HepG2 (cell line): ENCODE data around the gene C1orf115. TPM values are rescaled to one million over a fixed set of nuclear protein-coding genes. Genes with fewer than 3 reads are reported as not detected.

Experiments
- ATAC-seq: fragments of 200-7000 bp; cut with Tn5 transposase; 3 replicates; pipeline ENCODE4 v1.9.1; 2020; ENCODE audit warnings: mild to moderate bottlenecking, moderate library complexity
- BruUV-seq: library from RNA; stranded (reverse); fragments of 400-500 nt; replicated peaks from 2 replicates; lab custom pipeline; 2021; lab: Mats Ljungman, UMichigan
- CTCF ChIA-PET: fragments of 300-600 bp; formaldehyde crosslinking; extraction: SDS; loops from one replicate; lab custom pipeline; 2021; ENCODE audit warnings: low total read pairs, inconsistent platforms, low intra/inter-chr PET ratio; lab: Yijun Ruan, JAX
- POLR2A ChIA-PET: fragments of 350-600 bp; sonication (Branson Sonifier 250); formaldehyde crosslinking; loops from one replicate; lab custom pipeline; 2020; ENCODE audit warnings: antibody characterized with exemption, inconsistent platforms; lab: Yijun Ruan, JAX
- DNase-seq: peaks from one replicate; pipeline ENCODE4 v3.0.0-alpha.2; 2015; ENCODE audit warnings: low spot score
- FAIRE-seq: peaks from 3 replicates; lab custom pipeline; 2011; peaks lifted over from hg19 to GRCh38; lab: Jason Lieb, UNC
- H2AFZ ChIP-seq: one replicate; pipeline ENCODE4 v1.6.1; 2011; ENCODE audit warnings: low read length, inconsistent platforms
- H3K27ac ChIP-seq: fragments of 300-600 bp; 3 replicates; pipeline ENCODE4 v1.8.0; 2011; ENCODE audit warnings: mixed run types, mild to moderate bottlenecking, mixed read lengths, low read length, inconsistent platforms; ENCODE audit not compliant: insufficient read depth; ENCODE audit errors: extremely low read length
- H3K27me3 ChIP-seq, 2 experiments: fragments of 200-600 bp in 1 of 2; 2 replicates in 1 of 2; 3 replicates in 1 of 2; pipeline versions ENCODE4 v1.6.0 to v1.8.0; 2011; ENCODE audit warnings: low read length in 2 of 2, mild to moderate bottlenecking in 2 of 2, moderate library complexity in 2 of 2, inconsistent platforms in 1 of 2; ENCODE audit not compliant: insufficient read depth in 2 of 2, control insufficient read depth in 1 of 2
- H3K36me3 ChIP-seq, 2 experiments: fragments of 200-600 bp in 1 of 2; replicated peaks in 1 of 2; 2 replicates in 1 of 2; 3 replicates in 1 of 2; pipeline versions ENCODE4 v1.5.1 to v1.8.0; 2011; ENCODE audit warnings: low read length in 2 of 2, inconsistent platforms in 1 of 2; ENCODE audit not compliant: insufficient read depth in 2 of 2, control insufficient read depth in 1 of 2
- H3K4me1 ChIP-seq: 2 replicates; pipeline ENCODE4 v1.5.1; 2012; ENCODE audit warnings: low read length, inconsistent platforms; ENCODE audit not compliant: insufficient read depth
- H3K4me2 ChIP-seq: 2 replicates; pipeline ENCODE4 v1.6.0; 2011; ENCODE audit warnings: low read depth, low read length, inconsistent platforms
- H3K4me3 ChIP-seq, 3 experiments: fragments of 200-600 bp in 1 of 3; sonication (generic), shearing (Covaris generic) in 1 of 3; replicated peaks in 1 of 3; 2 replicates each; pipeline ENCODE4 v1.5.1; 2011 to 2016; ENCODE audit warnings: low read length in 3 of 3, inconsistent platforms in 2 of 3, low read depth in 2 of 3, mild to moderate bottlenecking in 2 of 3, control low read depth in 1 of 3, mixed read lengths in 1 of 3; ENCODE audit not compliant: insufficient read depth in 1 of 3
- H3K79me2 ChIP-seq: one replicate; pipeline ENCODE4 v1.6.1; 2011; ENCODE audit warnings: low read length, inconsistent platforms; ENCODE audit not compliant: insufficient read depth
- H3K9ac ChIP-seq: 2 replicates; pipeline ENCODE4 v1.6.0; 2011; ENCODE audit warnings: mild to moderate bottlenecking, low read depth, low read length, inconsistent platforms; ENCODE audit not compliant: insufficient read depth
- H3K9me3 ChIP-seq: 2 replicates; pipeline ENCODE4 v1.5.1; 2012; ENCODE audit warnings: mild to moderate bottlenecking, low read length
- H4K20me1 ChIP-seq: 2 replicates; pipeline ENCODE4 v1.6.0; 2011; ENCODE audit warnings: inconsistent platforms, mild to moderate bottlenecking, low read length, moderate library complexity; ENCODE audit not compliant: insufficient read depth
- BHLHE40 ChIP-seq: IDR thresholded peaks from 2 replicates; pipeline ENCODE4 v1.6.1; 2011; ENCODE audit warnings: low read length, improper control_type of control experiment
- CSRNP2 ChIP-seq: sonication (generic); formaldehyde crosslinking; conservative IDR thresholded peaks from 2 replicates; pipeline ENCODE4 v1.8.0; 2022; ENCODE audit warnings: low read depth, missing genetic modification reagents
- DMAP1 ChIP-seq: IDR thresholded peaks from 2 replicates; pipeline ENCODE4 v1.6.1; 2016
- GTF3A ChIP-seq: sonication (generic); formaldehyde crosslinking; conservative IDR thresholded peaks from 2 replicates; pipeline ENCODE4 v1.4.0; 2020; ENCODE audit warnings: mild to moderate bottlenecking, missing genetic modification reagents
- HCFC1 ChIP-seq: fragments of 150-350 bp; IDR thresholded peaks from 2 replicates; pipeline ENCODE4 v1.6.1; 2014; ENCODE audit warnings: low read depth, low read length
- RORA ChIP-seq: sonication (generic); formaldehyde crosslinking; IDR thresholded peaks from 2 replicates; pipeline ENCODE4 v1.5.0; 2020; ENCODE audit warnings: mild to moderate bottlenecking, missing genetic modification reagents, moderate library complexity
- ZNF180 ChIP-seq: sonication (generic); formaldehyde crosslinking; IDR thresholded peaks from 2 replicates; pipeline ENCODE4 v1.4.0; 2020; ENCODE audit warnings: low read depth, missing genetic modification reagents, borderline replicate concordance
- ZNF652 ChIP-seq: IDR thresholded peaks from 2 replicates; pipeline ENCODE4 v1.6.1; 2016; ENCODE audit warnings: low read depth, borderline replicate concordance
- ZNF746 ChIP-seq: sonication (generic); formaldehyde crosslinking; IDR thresholded peaks from 2 replicates; pipeline ENCODE4 v1.8.0; 2022; ENCODE audit warnings: mild to moderate bottlenecking, missing genetic modification reagents
- ZSCAN30 ChIP-seq: sonication (generic); formaldehyde crosslinking; IDR thresholded peaks from 2 replicates; pipeline ENCODE4 v1.5.0; 2020; ENCODE audit warnings: mild to moderate bottlenecking, missing genetic modification reagents
- WGBS: methylation state at CpG from one replicate; pipeline ENCODE4 v1.1.6; 2017; ENCODE audit warnings: low lambda C conversion rate; 5-methylcytosine and 5-hydroxymethylcytosine counted together
- in situ Hi-C: cut with HindIII; loops from 2 replicates; pipeline ENCODE4 v1.10.0; 2017; ENCODE audit warnings: low pct_unique_long_range_greater_than_20kb; ENCODE audit not compliant: extremely low pct_ligation_motif_present
- intact Hi-C: fragments of 100-400 bp; cut with micrococcal nuclease; formaldehyde crosslinking; loops from one replicate; pipeline ENCODE4 v1.10.0; 2022; ENCODE audit not compliant: unreplicated experiment
- polyA plus RNA-seq, 8 experiments: library from polyadenylated mRNA; depleted of rRNA in 3 of 8; stranded (reverse) in 7 of 8; unstranded in 1 of 8; fragments of >200 nt; fragmentation: Illumina TruSeq in 4 of 8; extraction: Trizol in 4 of 8; gene quantifications; 2 replicates each; pipeline versions ENCODE4 v1.2.1 to v1.2.3, GENCODE V29; 2011 to 2016; ENCODE audit warnings: low read depth in 4 of 8, missing spikeins in 1 of 8, mixed read lengths in 1 of 8; ENCODE audit not compliant: insufficient read depth in 1 of 8
- total RNA-seq, 5 experiments: library from RNA; depleted of rRNA; stranded (reverse); fragments of >200 nt; fragmentation: Illumina TruSeq; extraction: Trizol; gene quantifications; 2 replicates each; pipeline ENCODE4 v1.2.3, GENCODE V29; 2016; ENCODE audit warnings: low read depth in 1 of 5
- TF ChIP-seq, protein P1 (sequence below): sonication (generic); formaldehyde crosslinking; IDR thresholded peaks from 2 replicates; pipeline ENCODE4 v1.8.1; 2023; ENCODE audit warnings: missing genetic modification reagents, mild to moderate bottlenecking, borderline replicate concordance

The C1orf115 gene
- total and polyA plus RNA-seq, 2 of the 13 experiments (the other 11 are each of a cell fraction or from before 2014, with no cell fraction given): 25.2 to 85.9 TPM

GRCh38 chr1:220730486-220730885 is 40.3 kb downstream of the C1orf115 start:
- Histone ChIP-seq H3K9ac (no peak overlapping the region), H4K20me1 (no peaks in the 10 kb centered on the region), H2AFZ (no peak overlapping the region), H3K4me2 (no peak overlapping the region), H3K4me1 (peaks cover 31% of the 10 kb centered on the region), H3K4me3 (no peak overlapping the region), H3K79me2 (no peaks in the 10 kb centered on the region), H3K36me3 (no peaks in the 10 kb centered on the region), H3K27ac (no peak overlapping the region), H3K9me3 (no peaks in the 10 kb centered on the region), H3K27me3 (0 out of 5 replicates have a peak, but pooled peaks cover 0 to 2% of the 10 kb centered on the region in 2 experiments)
- CTCF ChIA-PET: no interaction called here
- WGBS: 16% methylated on average over 2 of the region's 2 CpGs
- no peak for ATAC-seq
- DNase-seq: no peak
- TF ChIP-seq HCFC1 (no peak), CSRNP2 (CRISPR knock-in tag) (no peak), GTF3A (CRISPR knock-in tag) (no peak), DMAP1 (no peak), ZNF652 (CRISPR knock-in tag) (0 out of 2 replicates have a peak, but pooled peaks have one; percentile 23)
- TF ChIP-seq, protein P1, sequence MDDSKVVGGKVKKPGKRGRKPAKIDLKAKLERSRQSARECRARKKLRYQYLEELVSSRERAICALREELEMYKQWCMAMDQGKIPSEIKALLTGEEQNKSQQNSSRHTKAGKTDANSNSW (CRISPR knock-in tag): no peak
- FAIRE-seq: no peak
- no TSS peak for BruUV-seq
- in situ Hi-C loops (loop anchor here (5.0 kb wide), 1 partner anchor 33 kb away; no protein-coding TSS in a partner anchor), intact Hi-C loops (no loop called here)
- POLR2A ChIA-PET: no interaction called here

- peak overlapping the region; percentile 72 for H2AFZ ChIP-seq
- no TSS peak for BruUV-seq
- no peaks in the 10 kb centered on the region for H3K27me3 ChIP-seq
- H3K9me3 ChIP-seq: no peaks in the 10 kb centered on the region
- ChIA-PET CTCF (interaction anchor here (1.6 to 3.0 kb wide), 3 partner anchors 42 to 52 kb away, joined by 7 to 33 read pairs (median 23); partner anchors contain the start of gene C1orf115), POLR2A (no interaction called here)
- no peak overlapping the region for H3K9ac ChIP-seq
- TF ChIP-seq ZSCAN30 (CRISPR knock-in tag) (no peak), BHLHE40 (0 out of 2 replicates have a peak, but pooled peaks have one; percentile 25), ZNF746 (no peak), RORA (no peak), ZNF180 (CRISPR knock-in tag) (no peak)
- ATAC-seq (no peak), FAIRE-seq (no peak), DNase-seq (no peak)
- H3K4me1 ChIP-seq: peaks cover 31% of the 10 kb centered on the region
- in situ Hi-C loops (loop anchor here (5.0 kb wide), 1 partner anchor 35 kb away; no protein-coding TSS in a partner anchor), intact Hi-C loops (no loop called here)
- no peak overlapping the region for H3K27ac ChIP-seq
- H3K79me2 ChIP-seq: no peaks in the 10 kb centered on the region
- H4K20me1 ChIP-seq: no peaks in the 10 kb centered on the region
- no peak overlapping the region for H3K4me3 ChIP-seq
- H3K4me2 ChIP-seq: 0 out of 2 replicates have a peak overlapping the region, but pooled peaks have one; percentile 11
- WGBS: 38% methylated on average over 3 of the region's 3 CpGs
- H3K36me3 ChIP-seq: no peaks in the 10 kb centered on the region
These were observed 42.0 kb downstream of the C1orf115 start for GRCh38 chr1:220732137-220732536.
